ENCODE results near the gene ZNF326.

Gene ZNF326

DNA sequence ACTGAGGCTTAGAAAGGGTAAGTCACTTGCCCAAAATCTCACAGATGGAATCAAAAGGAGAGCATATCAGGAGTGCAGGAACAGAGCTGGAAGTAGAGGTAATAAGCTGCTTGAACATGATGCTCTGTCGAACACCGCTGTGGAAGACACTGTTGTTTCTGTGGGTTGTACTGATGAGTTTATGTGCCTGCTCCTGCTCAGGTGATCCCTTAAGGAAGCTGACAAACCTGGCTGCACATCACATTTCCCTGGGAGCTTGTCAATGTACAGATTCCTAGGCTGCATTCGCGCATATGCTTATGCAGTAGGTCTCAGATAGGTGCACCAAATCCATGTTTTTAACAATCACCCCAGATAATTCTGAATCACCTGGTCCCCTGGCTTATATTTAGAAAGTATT, 79.7 kb downstream of the ZNF326 start:
- DNase-seq (ENCODE audit: low read depth) = no peak

DNA sequence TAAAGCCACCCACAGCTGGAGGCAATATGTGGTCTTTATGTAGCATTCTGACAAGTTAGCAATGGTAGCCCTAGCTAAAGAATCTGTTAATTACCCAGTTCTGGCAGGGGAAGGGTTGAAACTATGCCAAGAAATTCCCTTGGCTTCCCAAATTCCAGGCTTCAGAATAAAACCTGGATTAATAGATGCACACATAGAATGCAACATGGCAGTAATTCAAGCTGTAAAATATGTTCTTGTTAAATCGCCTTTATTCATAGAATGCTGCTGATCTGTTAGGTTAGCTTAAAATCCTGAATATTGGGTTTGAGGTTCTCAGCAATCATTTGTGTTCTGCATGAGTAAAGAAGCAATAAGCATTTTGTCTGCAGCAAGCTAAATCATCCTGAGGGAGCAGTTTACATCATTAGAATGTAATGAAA, 80.1 kb downstream of the ZNF326 start:
- no peak for DNase-seq (ENCODE audit: low read depth)

DNA sequence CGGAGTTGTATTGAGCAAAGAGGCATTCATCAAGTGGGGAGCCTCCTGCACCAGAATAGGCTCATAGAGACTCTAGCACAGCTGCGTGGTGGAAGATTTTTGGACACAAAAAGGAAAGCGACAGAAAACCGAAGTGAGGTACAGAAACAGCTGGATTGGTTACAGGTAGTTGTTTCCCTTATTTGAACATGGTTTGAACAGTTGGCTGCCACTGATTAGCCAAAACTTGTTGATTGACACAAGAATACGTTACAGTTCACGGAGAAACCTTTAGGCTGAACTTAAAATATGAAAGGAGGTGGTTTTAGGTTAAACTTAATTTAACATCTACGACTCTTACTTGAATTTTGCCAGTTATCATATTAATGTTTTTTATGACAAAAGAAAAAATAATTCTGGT, 89.1 kb downstream of the ZNF326 start:
- no peak for DNase-seq (ENCODE audit: low read depth)
